SK-N-SH (cell line): ENCODE data around the gene STX19. TPM values are rescaled to one million over a fixed set of nuclear protein-coding genes. Genes with fewer than 3 reads are reported as not detected.
A peak's percentile ranks its signal among the peaks of the same experiment; 100 is the strongest.

Source experiments
- CTCF ChIA-PET: fragments of 300-600, 350-600 bp; formaldehyde crosslinking; extraction: SDS; loops from one replicate; lab custom pipeline; 2021; lab: Yijun Ruan, JAX
- POLR2A ChIA-PET: fragments of 350-600 bp; sonication (Branson Sonifier 250); formaldehyde crosslinking; extraction: SDS; loops from one replicate; lab custom pipeline; 2020; ENCODE audit warnings: antibody characterized with exemption, inconsistent platforms; lab: Yijun Ruan, JAX
- DNase-seq: peaks from one replicate; pipeline ENCODE4 v3.0.0; 2012
- H2AFZ ChIP-seq: fragments of 200-600 bp; sonication (generic); 2 replicates; pipeline ENCODE4 v1.8.1; 2016; ENCODE audit warnings: antibody characterized with exemption, mild to moderate bottlenecking, low read depth
- H3F3A ChIP-seq: fragments of 200-600 bp; sonication (generic); replicated peaks from 2 replicates; pipeline ENCODE3; 2016; ENCODE audit warnings: antibody characterized with exemption, mild to moderate bottlenecking; ENCODE audit not compliant: insufficient read depth
- H3K27ac ChIP-seq, 2 experiments: fragments of 200-500 bp in 1 of 2; fragments of 200-600 bp in 1 of 2; sonication (Bioruptor generic) in 1 of 2; sonication (generic), shearing (Covaris generic) in 1 of 2; 2 replicates each; pipeline versions ENCODE4 v1.5.1 to v1.6.1; 2014 to 2016; ENCODE audit warnings: low read depth in 2 of 2, inconsistent platforms in 1 of 2, low read length in 1 of 2, mild to moderate bottlenecking in 1 of 2, mixed read lengths in 1 of 2
- H3K27me3 ChIP-seq: fragments of 200-600 bp; sonication (generic), shearing (Covaris generic); 2 replicates; pipeline ENCODE4 v1.6.1; 2016; ENCODE audit warnings: mixed run types; ENCODE audit not compliant: insufficient read depth
- H3K36me3 ChIP-seq, 2 experiments: fragments of 200-500 bp in 1 of 2; fragments of 200-600 bp in 1 of 2; sonication (Bioruptor generic) in 1 of 2; sonication (generic) in 1 of 2; replicated peaks in 1 of 2; 2 replicates each; pipeline versions ENCODE3 to v1.5.1; 2014 to 2016; ENCODE audit warnings: low read length in 1 of 2, mild to moderate bottlenecking in 1 of 2; ENCODE audit not compliant: insufficient read depth in 2 of 2, control insufficient read depth in 1 of 2
- H3K4me1 ChIP-seq, 2 experiments: fragments of 200-500 bp in 1 of 2; fragments of 200-600 bp in 1 of 2; sonication (Bioruptor generic) in 1 of 2; sonication (generic), shearing (Covaris generic) in 1 of 2; 2 replicates each; pipeline versions ENCODE4 v1.5.1 to v1.6.1; 2014 to 2016; ENCODE audit warnings: low read depth in 1 of 2, low read length in 1 of 2, mixed run types in 1 of 2; ENCODE audit not compliant: insufficient read depth in 2 of 2, control insufficient read depth in 1 of 2
- H3K4me2 ChIP-seq: fragments of 200-600 bp; sonication (generic), shearing (Covaris generic); 2 replicates; pipeline ENCODE4 v1.6.1; 2017; ENCODE audit warnings: mixed run types
- H3K4me3 ChIP-seq, 2 experiments: fragments of 200-500 bp in 1 of 2; fragments of 200-600 bp in 1 of 2; sonication (Bioruptor generic) in 1 of 2; sonication (generic), shearing (Covaris generic) in 1 of 2; 2 replicates each; pipeline versions ENCODE4 v1.5.1 to v1.8.1; 2014 to 2016; ENCODE audit warnings: low read depth in 2 of 2, inconsistent platforms in 1 of 2, low read length in 1 of 2, mild to moderate bottlenecking in 1 of 2, mixed read lengths in 1 of 2, moderate library complexity in 1 of 2
- H3K79me2 ChIP-seq: fragments of 200-600 bp; sonication (generic); 2 replicates; pipeline ENCODE4 v1.8.1; 2017; ENCODE audit warnings: mild to moderate bottlenecking; ENCODE audit not compliant: insufficient read depth
- H3K9ac ChIP-seq: fragments of 200-600 bp; sonication (generic); 2 replicates; pipeline ENCODE4 v1.6.1; 2017; ENCODE audit warnings: mixed run types
- H3K9me2 ChIP-seq: fragments of 200-600 bp; sonication (generic); 2 replicates; pipeline ENCODE4 v1.6.1; 2017; ENCODE audit warnings: mixed run types
- H3K9me3 ChIP-seq: fragments of 200-600 bp; sonication (generic); 2 replicates; pipeline ENCODE4 v1.6.1; 2017; ENCODE audit warnings: mixed run types, mild to moderate bottlenecking, moderate library complexity
- H4K20me1 ChIP-seq: fragments of 200-600 bp; sonication (generic); 2 replicates; pipeline ENCODE4 v1.6.1; 2017; ENCODE audit warnings: mild to moderate bottlenecking, mixed run types; ENCODE audit not compliant: insufficient read depth
- FOSL2 ChIP-seq: IDR thresholded peaks from 2 replicates; pipeline ENCODE4 v1.4.0; 2012; ENCODE audit warnings: low read depth, mild to moderate bottlenecking, moderate library complexity, borderline replicate concordance
- FOXJ3 ChIP-seq: sonication (generic); formaldehyde crosslinking; IDR thresholded peaks from 2 replicates; pipeline ENCODE4 v1.5.1; 2020; ENCODE audit warnings: mild to moderate bottlenecking, missing genetic modification reagents
- GATA2 ChIP-seq: sonication (generic); formaldehyde crosslinking; IDR thresholded peaks from 2 replicates; pipeline ENCODE4 v1.5.0; 2020; ENCODE audit warnings: mild to moderate bottlenecking, missing genetic modification reagents
- NFIC ChIP-seq: IDR thresholded peaks from 2 replicates; pipeline ENCODE4 v1.4.0; 2012; ENCODE audit warnings: borderline replicate concordance
- NRF1 ChIP-seq: IDR thresholded peaks from 2 replicates; pipeline ENCODE4 v1.6.1; 2012; ENCODE audit warnings: low read depth, mild to moderate bottlenecking, low read length
- POLR2AphosphoS5 ChIP-seq: IDR thresholded peaks from 2 replicates; pipeline ENCODE4 v1.6.1; 2012; ENCODE audit warnings: low read depth, low read length
- RCOR1 ChIP-seq: fragments of 150-350 bp; IDR thresholded peaks from 2 replicates; pipeline ENCODE4 v1.6.1; 2017; ENCODE audit warnings: antibody characterized with exemption, low read length
- RFX5 ChIP-seq: IDR thresholded peaks from 2 replicates; pipeline ENCODE4 v1.6.1; 2012; ENCODE audit warnings: mild to moderate bottlenecking, improper control_type of control experiment, low read length
- RXRA ChIP-seq: IDR thresholded peaks from 2 replicates; pipeline ENCODE4 v1.4.0; 2012; ENCODE audit warnings: low read depth, mild to moderate bottlenecking, borderline replicate concordance
- SIN3A ChIP-seq: IDR thresholded peaks from 2 replicates; pipeline ENCODE4 v1.6.1; 2012; ENCODE audit warnings: low read depth, mild to moderate bottlenecking, low read length, moderate library complexity, borderline replicate concordance
- SMC3 ChIP-seq: IDR thresholded peaks from 2 replicates; pipeline ENCODE4 v1.6.1; 2012; ENCODE audit warnings: low read depth, low read length, improper control_type of control experiment
- TAF1 ChIP-seq: IDR thresholded peaks from 2 replicates; pipeline ENCODE4 v1.6.1; 2012; ENCODE audit warnings: low read depth, mild to moderate bottlenecking, low read length, moderate library complexity, borderline replicate concordance
- TCF12 ChIP-seq: IDR thresholded peaks from 2 replicates; pipeline ENCODE4 v1.4.0; 2012
- TEAD4 ChIP-seq: IDR thresholded peaks from 2 replicates; pipeline ENCODE4 v1.4.0; 2012; ENCODE audit warnings: mild to moderate bottlenecking, borderline replicate concordance; ENCODE audit not compliant: insufficient read depth
- YY1 ChIP-seq: IDR thresholded peaks from 2 replicates; pipeline ENCODE4 v1.4.0; 2012; ENCODE audit warnings: low read depth, mild to moderate bottlenecking
- WGBS: methylation state at CpG from one replicate; pipeline ENCODE4 v1.1.6; 2017; ENCODE audit warnings: low lambda C conversion rate; 5-methylcytosine and 5-hydroxymethylcytosine counted together
- polyA plus RNA-seq, 3 experiments: library from polyadenylated mRNA; depleted of rRNA; stranded (reverse); fragments of >200 nt; gene quantifications; 2 replicates each; pipeline ENCODE4 v1.2.3, GENCODE V29; 2012
- TF ChIP-seq, protein P1 (sequence below): IDR thresholded peaks from 2 replicates; pipeline ENCODE4 v1.6.1; 2012; ENCODE audit warnings: mild to moderate bottlenecking, low read depth, low read length, moderate library complexity
- TF ChIP-seq, protein P2 (sequence below): fragments of 150-350 bp; IDR thresholded peaks from 2 replicates; pipeline ENCODE4 v1.6.1; 2017; ENCODE audit warnings: antibody characterized with exemption, low read length, low read depth, borderline replicate concordance
- TF ChIP-seq, protein P3 (sequence below): IDR thresholded peaks from 2 replicates; pipeline ENCODE4 v1.4.0; 2012; ENCODE audit warnings: low read depth, borderline replicate concordance
- TF ChIP-seq, protein P4 (sequence below): fragments of 150-350 bp; IDR thresholded peaks from 2 replicates; pipeline ENCODE4 v1.6.1; 2016; ENCODE audit warnings: mild to moderate bottlenecking, low read depth, low read length
- TF ChIP-seq, protein P5 (sequence below): IDR thresholded peaks from 2 replicates; pipeline ENCODE4 v1.4.0; 2012; ENCODE audit warnings: low read depth, borderline replicate concordance
- TF ChIP-seq, protein P6 (sequence below): fragments of 200-600 bp; sonication (generic); IDR thresholded peaks from 2 replicates; pipeline ENCODE4 v1.6.1; 2017; ENCODE audit warnings: antibody characterized with exemption, mild to moderate bottlenecking, moderate library complexity

The STX19 gene
- polyA plus RNA-seq, 1 of the 3 experiments (the other 2 are of a cell fraction), result not detected

DNA sequence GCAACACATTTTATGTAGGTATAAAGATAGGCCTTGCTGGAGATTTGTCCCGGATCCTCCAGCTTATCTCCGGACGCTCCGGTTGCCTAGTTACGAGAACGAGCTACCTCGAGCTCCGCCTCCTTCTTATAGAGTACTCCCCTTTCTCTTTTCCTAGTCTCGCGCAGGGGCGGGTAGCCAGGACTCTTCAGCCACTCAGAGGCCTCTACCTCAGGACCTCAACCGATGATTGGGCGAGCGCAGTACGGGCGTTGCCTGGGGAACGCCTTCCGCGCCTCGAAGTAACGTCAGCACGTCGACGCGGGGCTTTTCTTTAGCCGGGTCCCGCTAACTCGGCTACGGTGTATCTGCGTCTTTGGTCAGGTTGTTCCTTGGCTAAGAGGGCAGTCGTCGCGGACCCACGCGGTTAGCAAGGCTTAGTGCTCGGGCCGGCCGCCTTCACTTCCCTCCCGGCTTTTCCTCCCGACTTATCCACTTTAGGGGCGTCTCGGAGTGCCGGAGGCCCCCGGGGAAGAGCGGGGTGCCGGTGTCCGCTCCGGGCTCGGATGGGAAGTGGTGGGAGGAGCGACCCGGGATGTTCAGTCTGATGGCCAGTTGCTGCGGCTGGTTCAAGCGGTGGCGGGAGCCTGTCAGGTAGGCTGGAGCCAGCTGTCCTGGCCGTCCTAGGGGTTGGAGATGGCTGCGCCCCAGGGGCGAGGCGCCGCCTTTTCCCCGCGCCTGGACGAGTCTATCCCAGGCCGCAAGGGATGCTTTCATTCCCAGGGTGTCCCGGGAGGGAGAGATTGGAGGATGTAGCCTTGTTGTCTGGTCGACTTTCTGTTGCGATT is 48.3 kb downstream of the STX19 start, which contains the start of gene ARL13B:
Gene ARL13B, plus strand, starts transcription at position 306 of the 827 bp plus-strand sequence. Its CDS starts 269 bp downstream, at position 575.
- peak within 1 kb of the TSS; percentile 89 to 91 for H3K4me3 ChIP-seq
- H3K27ac ChIP-seq, result peak within 1 kb of the TSS; percentile 89 to 92
- peaks cover 8% of the 10 kb centered on the region for H3F3A ChIP-seq
- POLR2A ChIA-PET, result interaction anchor here (0.6 kb wide), 1 partner anchor 9 kb away, joined by 3 read pairs; no protein-coding TSS in a partner anchor
- peak within 1 kb of the TSS; percentile 100 for H2AFZ ChIP-seq
- H3K9me3 ChIP-seq, result no peaks in the 10 kb centered on the region
- no peaks in the 10 kb centered on the region for H4K20me1 ChIP-seq
- WGBS, result 0% methylated on average over 41 of the region's 66 CpGs
- CTCF ChIA-PET, result interaction anchor here (0.6 to 1.8 kb wide), 2 partner anchors 14 to 25 kb away, joined by 3 to 5 read pairs; no protein-coding TSS in a partner anchor
- H3K4me1 ChIP-seq, result peaks cover 4 to 9% of the 10 kb centered on the region in 2 experiments; a peak in 3 of 4 replicates
- peak; percentile 92 for DNase-seq
- no peaks in the 10 kb centered on the region for H3K36me3 ChIP-seq
- peak within 1 kb of the TSS; percentile 79 for H3K9ac ChIP-seq
- no peaks in the 10 kb centered on the region for H3K27me3 ChIP-seq
- H3K9me2 ChIP-seq, result no peaks in the 10 kb centered on the region
- H3K4me2 ChIP-seq, result peak within 1 kb of the TSS; percentile 86
- peaks cover 44% of the 10 kb centered on the region for H3K79me2 ChIP-seq
- TF ChIP-seq RCOR1 (no peak), TAF1 (peak; percentile 39; the same call in 1 of the 2 replicates), SIN3A (peak; percentile 78; the same call in 1 of the 2 replicates), TEAD4 (no peak), POLR2AphosphoS5 (peak; percentile 84), NRF1 (peak; percentile 76), RXRA (no peak), NFIC (no peak), FOXJ3 (CRISPR knock-in tag) (no peak), RFX5 (peak; percentile 82), SMC3 (no peak), TCF12 (no peak), YY1 (no peak), FOSL2 (no peak), GATA2 (no peak)
- TF ChIP-seq, protein P1, sequence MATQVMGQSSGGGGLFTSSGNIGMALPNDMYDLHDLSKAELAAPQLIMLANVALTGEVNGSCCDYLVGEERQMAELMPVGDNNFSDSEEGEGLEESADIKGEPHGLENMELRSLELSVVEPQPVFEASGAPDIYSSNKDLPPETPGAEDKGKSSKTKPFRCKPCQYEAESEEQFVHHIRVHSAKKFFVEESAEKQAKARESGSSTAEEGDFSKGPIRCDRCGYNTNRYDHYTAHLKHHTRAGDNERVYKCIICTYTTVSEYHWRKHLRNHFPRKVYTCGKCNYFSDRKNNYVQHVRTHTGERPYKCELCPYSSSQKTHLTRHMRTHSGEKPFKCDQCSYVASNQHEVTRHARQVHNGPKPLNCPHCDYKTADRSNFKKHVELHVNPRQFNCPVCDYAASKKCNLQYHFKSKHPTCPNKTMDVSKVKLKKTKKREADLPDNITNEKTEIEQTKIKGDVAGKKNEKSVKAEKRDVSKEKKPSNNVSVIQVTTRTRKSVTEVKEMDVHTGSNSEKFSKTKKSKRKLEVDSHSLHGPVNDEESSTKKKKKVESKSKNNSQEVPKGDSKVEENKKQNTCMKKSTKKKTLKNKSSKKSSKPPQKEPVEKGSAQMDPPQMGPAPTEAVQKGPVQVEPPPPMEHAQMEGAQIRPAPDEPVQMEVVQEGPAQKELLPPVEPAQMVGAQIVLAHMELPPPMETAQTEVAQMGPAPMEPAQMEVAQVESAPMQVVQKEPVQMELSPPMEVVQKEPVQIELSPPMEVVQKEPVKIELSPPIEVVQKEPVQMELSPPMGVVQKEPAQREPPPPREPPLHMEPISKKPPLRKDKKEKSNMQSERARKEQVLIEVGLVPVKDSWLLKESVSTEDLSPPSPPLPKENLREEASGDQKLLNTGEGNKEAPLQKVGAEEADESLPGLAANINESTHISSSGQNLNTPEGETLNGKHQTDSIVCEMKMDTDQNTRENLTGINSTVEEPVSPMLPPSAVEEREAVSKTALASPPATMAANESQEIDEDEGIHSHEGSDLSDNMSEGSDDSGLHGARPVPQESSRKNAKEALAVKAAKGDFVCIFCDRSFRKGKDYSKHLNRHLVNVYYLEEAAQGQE, result no peak
- TF ChIP-seq, protein P2, sequence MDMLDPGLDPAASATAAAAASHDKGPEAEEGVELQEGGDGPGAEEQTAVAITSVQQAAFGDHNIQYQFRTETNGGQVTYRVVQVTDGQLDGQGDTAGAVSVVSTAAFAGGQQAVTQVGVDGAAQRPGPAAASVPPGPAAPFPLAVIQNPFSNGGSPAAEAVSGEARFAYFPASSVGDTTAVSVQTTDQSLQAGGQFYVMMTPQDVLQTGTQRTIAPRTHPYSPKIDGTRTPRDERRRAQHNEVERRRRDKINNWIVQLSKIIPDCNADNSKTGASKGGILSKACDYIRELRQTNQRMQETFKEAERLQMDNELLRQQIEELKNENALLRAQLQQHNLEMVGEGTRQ, result no peak
- TF ChIP-seq, protein P3, sequence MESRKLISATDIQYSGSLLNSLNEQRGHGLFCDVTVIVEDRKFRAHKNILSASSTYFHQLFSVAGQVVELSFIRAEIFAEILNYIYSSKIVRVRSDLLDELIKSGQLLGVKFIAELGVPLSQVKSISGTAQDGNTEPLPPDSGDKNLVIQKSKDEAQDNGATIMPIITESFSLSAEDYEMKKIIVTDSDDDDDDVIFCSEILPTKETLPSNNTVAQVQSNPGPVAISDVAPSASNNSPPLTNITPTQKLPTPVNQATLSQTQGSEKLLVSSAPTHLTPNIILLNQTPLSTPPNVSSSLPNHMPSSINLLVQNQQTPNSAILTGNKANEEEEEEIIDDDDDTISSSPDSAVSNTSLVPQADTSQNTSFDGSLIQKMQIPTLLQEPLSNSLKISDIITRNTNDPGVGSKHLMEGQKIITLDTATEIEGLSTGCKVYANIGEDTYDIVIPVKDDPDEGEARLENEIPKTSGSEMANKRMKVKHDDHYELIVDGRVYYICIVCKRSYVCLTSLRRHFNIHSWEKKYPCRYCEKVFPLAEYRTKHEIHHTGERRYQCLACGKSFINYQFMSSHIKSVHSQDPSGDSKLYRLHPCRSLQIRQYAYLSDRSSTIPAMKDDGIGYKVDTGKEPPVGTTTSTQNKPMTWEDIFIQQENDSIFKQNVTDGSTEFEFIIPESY, result 0 out of 2 replicates have a peak, but pooled peaks have one; percentile 60
- TF ChIP-seq, protein P4, sequence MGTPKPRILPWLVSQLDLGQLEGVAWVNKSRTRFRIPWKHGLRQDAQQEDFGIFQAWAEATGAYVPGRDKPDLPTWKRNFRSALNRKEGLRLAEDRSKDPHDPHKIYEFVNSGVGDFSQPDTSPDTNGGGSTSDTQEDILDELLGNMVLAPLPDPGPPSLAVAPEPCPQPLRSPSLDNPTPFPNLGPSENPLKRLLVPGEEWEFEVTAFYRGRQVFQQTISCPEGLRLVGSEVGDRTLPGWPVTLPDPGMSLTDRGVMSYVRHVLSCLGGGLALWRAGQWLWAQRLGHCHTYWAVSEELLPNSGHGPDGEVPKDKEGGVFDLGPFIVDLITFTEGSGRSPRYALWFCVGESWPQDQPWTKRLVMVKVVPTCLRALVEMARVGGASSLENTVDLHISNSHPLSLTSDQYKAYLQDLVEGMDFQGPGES, result peak; percentile 56
- TF ChIP-seq, protein P5, sequence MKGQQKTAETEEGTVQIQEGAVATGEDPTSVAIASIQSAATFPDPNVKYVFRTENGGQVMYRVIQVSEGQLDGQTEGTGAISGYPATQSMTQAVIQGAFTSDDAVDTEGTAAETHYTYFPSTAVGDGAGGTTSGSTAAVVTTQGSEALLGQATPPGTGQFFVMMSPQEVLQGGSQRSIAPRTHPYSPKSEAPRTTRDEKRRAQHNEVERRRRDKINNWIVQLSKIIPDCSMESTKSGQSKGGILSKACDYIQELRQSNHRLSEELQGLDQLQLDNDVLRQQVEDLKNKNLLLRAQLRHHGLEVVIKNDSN, result no peak
- TF ChIP-seq, protein P6, sequence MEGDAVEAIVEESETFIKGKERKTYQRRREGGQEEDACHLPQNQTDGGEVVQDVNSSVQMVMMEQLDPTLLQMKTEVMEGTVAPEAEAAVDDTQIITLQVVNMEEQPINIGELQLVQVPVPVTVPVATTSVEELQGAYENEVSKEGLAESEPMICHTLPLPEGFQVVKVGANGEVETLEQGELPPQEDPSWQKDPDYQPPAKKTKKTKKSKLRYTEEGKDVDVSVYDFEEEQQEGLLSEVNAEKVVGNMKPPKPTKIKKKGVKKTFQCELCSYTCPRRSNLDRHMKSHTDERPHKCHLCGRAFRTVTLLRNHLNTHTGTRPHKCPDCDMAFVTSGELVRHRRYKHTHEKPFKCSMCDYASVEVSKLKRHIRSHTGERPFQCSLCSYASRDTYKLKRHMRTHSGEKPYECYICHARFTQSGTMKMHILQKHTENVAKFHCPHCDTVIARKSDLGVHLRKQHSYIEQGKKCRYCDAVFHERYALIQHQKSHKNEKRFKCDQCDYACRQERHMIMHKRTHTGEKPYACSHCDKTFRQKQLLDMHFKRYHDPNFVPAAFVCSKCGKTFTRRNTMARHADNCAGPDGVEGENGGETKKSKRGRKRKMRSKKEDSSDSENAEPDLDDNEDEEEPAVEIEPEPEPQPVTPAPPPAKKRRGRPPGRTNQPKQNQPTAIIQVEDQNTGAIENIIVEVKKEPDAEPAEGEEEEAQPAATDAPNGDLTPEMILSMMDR, result no peak
